Activated CD4-positive, alpha-beta T cell treated with anti-CD3 and anti-CD28 coated beads, Interleukin-2, amount 50 U/mL, for 16 hours (primary cell): Measurements from ENCODE around the gene SF3B3.

Source experiments
- DNase-seq: peaks from one replicate; pipeline ENCODE4 v3.0.0-alpha.2; 2020

SF3B3 gene

GRCh38 chr16:70523743-70524398 is at the start of gene SF3B3:
Gene SF3B3 (plus strand): TSS chr16:70523816. CDS start chr16:70526657, 2,841 bp downstream.
- peak; percentile 73 for DNase-seq

GRCh38 chr16:70474320-70475053 is 49.1 kb upstream of the SF3B3 start:
- DNase-seq = no peak

- no peak for DNase-seq
Observed at GRCh38 chr16:70475054-70475871, 48.4 kb upstream of the SF3B3 start.

- DNase-seq = peak; percentile 95
Observed at GRCh38 chr16:70476272-70477020, 47.2 kb upstream of the SF3B3 start.

- no peak for DNase-seq
Observed at GRCh38 chr16:70478169-70478568, 45.4 kb upstream of the SF3B3 start.

GRCh38 chr16:70478912-70479341 is 44.7 kb upstream of the SF3B3 start:
- DNase-seq = no peak

- DNase-seq = no peak
Observed at GRCh38 chr16:70480127-70481105, 43.2 kb upstream of the SF3B3 start.

GRCh38 chr16:70481929-70482536 is 41.6 kb upstream of the SF3B3 start:
- DNase-seq = no peak

GRCh38 chr16:70482624-70483023 is 41.0 kb upstream of the SF3B3 start:
- DNase-seq = no peak

GRCh38 chr16:70483426-70483825 is 40.2 kb upstream of the SF3B3 start:
- no peak for DNase-seq

- DNase-seq = no peak
Observed at GRCh38 chr16:70484867-70485266, 38.7 kb upstream of the SF3B3 start.

- no peak for DNase-seq
Observed at GRCh38 chr16:70490261-70490660, 33.4 kb upstream of the SF3B3 start.

GRCh38 chr16:70493802-70494201 is 29.8 kb upstream of the SF3B3 start:
- DNase-seq = no peak

GRCh38 chr16:70494202-70494770 is 29.3 kb upstream of the SF3B3 start:
- DNase-seq = peak; percentile 34

- no peak for DNase-seq
Observed at GRCh38 chr16:70494777-70495176, 28.8 kb upstream of the SF3B3 start.

GRCh38 chr16:70495425-70496182 is 28.0 kb upstream of the SF3B3 start:
- no peak for DNase-seq

- no peak for DNase-seq
Observed at GRCh38 chr16:70496513-70496912, 27.1 kb upstream of the SF3B3 start.

GRCh38 chr16:70508752-70509151 is 14.9 kb upstream of the SF3B3 start:
- peak; percentile 46 for DNase-seq

- DNase-seq = no peak
Observed at GRCh38 chr16:70510216-70510615, 13.4 kb upstream of the SF3B3 start.

- no peak for DNase-seq
Observed at GRCh38 chr16:70511833-70512232, 11.8 kb upstream of the SF3B3 start.
